Fibroblast of pulmonary artery (primary cell): ENCODE data around the gene KCNQ5.

Experiments
- DNase-seq: peaks from one replicate; pipeline ENCODE4 v3.0.0-alpha.2; 2010; ENCODE audit warnings: low read depth
- H3K4me3 ChIP-seq: replicated peaks from 2 replicates; pipeline ENCODE4 v1.5.1; 2011; ENCODE audit warnings: low read depth, mild to moderate bottlenecking, control low read depth, low read length, moderate library complexity
- CTCF ChIP-seq: IDR thresholded peaks from 2 replicates; pipeline ENCODE4 v1.5.1; 2011; ENCODE audit warnings: mild to moderate bottlenecking, control low read depth, low read length, inconsistent platforms; ENCODE audit errors: missing control alignments

Gene KCNQ5

GRCh38 chr6:73028893-73029450 lies 407.1 kb downstream of the KCNQ5 start:
- no peak for DNase-seq
- TF ChIP-seq CTCF, result no peak
- no peak overlapping the region for H3K4me3 ChIP-seq

GRCh38 chr6:73030257-73030656 lies 408.4 kb downstream of the KCNQ5 start:
- no peak for TF ChIP-seq CTCF

GRCh38 chr6:73030791-73031782 lies 409.2 kb downstream of the KCNQ5 start:
- H3K4me3 ChIP-seq, result no peak overlapping the region
- no peak for DNase-seq
- TF ChIP-seq CTCF, result no peak

More at GRCh38 chr6:73030257-73030656, 408.4 kb downstream of the KCNQ5 start:
- no peak overlapping the region for H3K4me3 ChIP-seq
- no peak for DNase-seq

GRCh38 chr6:73032586-73032985 lies 410.7 kb downstream of the KCNQ5 start:
- no peak overlapping the region for H3K4me3 ChIP-seq
- no peak for TF ChIP-seq CTCF
- DNase-seq, result peak; percentile 6

- DNase-seq, result no peak
- H3K4me3 ChIP-seq, result no peak overlapping the region
- no peak for TF ChIP-seq CTCF
Observed at GRCh38 chr6:73036689-73037088, 414.8 kb downstream of the KCNQ5 start.

- no peak for TF ChIP-seq CTCF
- no peak for DNase-seq
Observed at GRCh38 chr6:73041051-73041450, 419.2 kb downstream of the KCNQ5 start.

More at GRCh38 chr6:73041051-73041450, 419.2 kb downstream of the KCNQ5 start:
- H3K4me3 ChIP-seq, result no peak overlapping the region
